Activated CD4-positive, alpha-beta memory T cell treated with anti-CD3 and anti-CD28 coated beads, Interleukin-2, amount 10 ng/mL, durations not matched to agents 7 days and 5 days (primary cell): ENCODE results near the gene BAG5. TPM values are rescaled to one million over a fixed set of nuclear protein-coding genes. Genes with fewer than 3 reads are reported as not detected.

Source experiments
- CTCF ChIA-PET: fragments of 350-600 bp; sonication (Branson Sonifier 250); formaldehyde crosslinking; loops from one replicate; lab custom pipeline; 2021; ENCODE audit warnings: antibody characterized with exemption, inconsistent platforms; lab: Charles Lee
- POLR2A ChIA-PET: fragments of 350-600 bp; sonication (Branson Sonifier 250); formaldehyde crosslinking; loops from one replicate; lab custom pipeline; 2021; ENCODE audit warnings: antibody characterized with exemption; lab: Charles Lee
- DNase-seq: peaks from one replicate; pipeline ENCODE4 v3.0.0-alpha.2; 2020
- H3K27ac Mint-ChIP-seq: one replicate; pipeline ENCODE4 v1.8.0; 2021; ENCODE audit warnings: mild to moderate bottlenecking, mixed read lengths
- H3K27me3 Mint-ChIP-seq: one replicate; pipeline ENCODE4 v1.8.0; 2021; ENCODE audit warnings: mixed read lengths
- H3K36me3 Mint-ChIP-seq: one replicate; pipeline ENCODE4 v1.8.0; 2021; ENCODE audit warnings: low read depth, mixed read lengths
- H3K4me1 Mint-ChIP-seq: one replicate; pipeline ENCODE4 v1.8.0; 2021; ENCODE audit warnings: mixed read lengths
- H3K4me3 Mint-ChIP-seq: one replicate; pipeline ENCODE4 v1.8.0; 2021; ENCODE audit warnings: mild to moderate bottlenecking, mixed read lengths
- H3K9me3 Mint-ChIP-seq: one replicate; pipeline ENCODE4 v1.8.0; 2021; ENCODE audit warnings: mixed read lengths
- total RNA-seq, 2 experiments: library from RNA; stranded (reverse); gene quantifications; one replicate each; pipeline ENCODE4 v1.2.3, GENCODE V29; 2021

BAG5 gene
- total RNA-seq, 2 experiments from 2014 or later: 29.1 to 29.9 TPM

DNA sequence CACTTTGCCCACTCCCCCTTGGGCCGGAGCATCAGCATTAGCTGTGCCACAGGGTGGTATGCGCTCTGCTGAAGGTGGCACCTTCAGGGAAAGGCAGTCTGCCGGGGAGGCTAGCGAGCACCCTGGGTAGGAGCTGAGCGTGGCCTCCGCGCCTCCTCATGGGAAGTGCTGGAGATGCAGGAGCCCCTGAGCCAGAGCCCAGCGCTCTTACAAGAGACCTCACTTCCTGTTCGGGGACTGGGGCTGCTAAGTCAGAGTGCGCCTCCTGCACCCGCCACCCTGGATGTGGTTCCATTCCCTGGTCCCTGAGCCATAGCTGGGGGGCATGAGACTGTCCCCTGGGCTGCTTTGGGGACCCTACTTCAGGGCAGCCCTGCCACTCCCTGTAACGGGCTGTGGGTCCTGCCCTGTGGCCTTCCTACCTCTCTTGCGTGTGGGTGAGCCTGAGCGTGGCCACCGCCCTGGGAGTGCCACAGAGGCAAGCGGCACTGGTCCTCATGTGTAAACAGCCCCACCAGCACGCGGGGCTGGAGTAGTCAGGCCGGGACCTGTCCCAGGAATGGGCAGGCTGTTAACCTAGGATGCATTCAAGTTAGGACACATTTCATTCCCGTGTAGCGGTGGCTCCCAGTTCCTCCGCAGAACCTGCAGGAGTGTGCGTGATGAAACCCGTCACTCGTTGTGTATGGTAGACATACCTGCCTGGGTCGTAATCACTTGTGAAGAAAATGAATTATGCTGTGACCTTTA, 19.7 kb upstream of the BAG5 start:
- no peaks in the 10 kb centered on the region for H3K27me3 Mint-ChIP-seq
- ChIA-PET POLR2A (no interaction called here), CTCF (interaction anchor here (0.6 kb wide), 1 partner anchor 112 kb away, joined by 4 read pairs; no protein-coding TSS in a partner anchor)
- no peak overlapping the region for H3K4me3 Mint-ChIP-seq
- no peaks in the 10 kb centered on the region for H3K9me3 Mint-ChIP-seq
- H3K4me1 Mint-ChIP-seq: peaks cover 1% of the 10 kb centered on the region
- no peak overlapping the region for H3K27ac Mint-ChIP-seq
- peaks cover 9% of the 10 kb centered on the region for H3K36me3 Mint-ChIP-seq
- no peak for DNase-seq

GRCh38 chr14:103581206-103581605, 18.7 kb upstream of the BAG5 start:
- ChIA-PET CTCF (interaction anchor here (0.6 to 0.7 kb wide), 2 partner anchors 26 to 113 kb away, joined by 4 read pairs; no protein-coding TSS in a partner anchor), POLR2A (no interaction called here)
- H3K4me3 Mint-ChIP-seq: no peak overlapping the region
- no peaks in the 10 kb centered on the region for H3K9me3 Mint-ChIP-seq
- H3K36me3 Mint-ChIP-seq: peaks cover 9% of the 10 kb centered on the region
- DNase-seq: no peak
- no peaks in the 10 kb centered on the region for H3K27me3 Mint-ChIP-seq
- H3K4me1 Mint-ChIP-seq: no peaks in the 10 kb centered on the region
- H3K27ac Mint-ChIP-seq: no peak overlapping the region

- POLR2A ChIA-PET: no interaction called here
- no peak overlapping the region for H3K4me3 Mint-ChIP-seq
- no peak for DNase-seq
- no peaks in the 10 kb centered on the region for H3K4me1 Mint-ChIP-seq
- no peaks in the 10 kb centered on the region for H3K27me3 Mint-ChIP-seq
- H3K9me3 Mint-ChIP-seq: no peaks in the 10 kb centered on the region
- H3K27ac Mint-ChIP-seq: no peak overlapping the region
- peaks cover 19% of the 10 kb centered on the region for H3K36me3 Mint-ChIP-seq
- CTCF ChIA-PET: interaction anchor here (0.8 kb wide), 1 partner anchor 1344 kb away, joined by 3 read pairs; no protein-coding TSS in a partner anchor
Observed at GRCh38 chr14:103578401-103579075, 16.1 kb upstream of the BAG5 start.

- Mint-ChIP-seq H3K27ac (no peak overlapping the region), H3K27me3 (no peaks in the 10 kb centered on the region), H3K9me3 (no peaks in the 10 kb centered on the region), H3K4me3 (no peak overlapping the region), H3K4me1 (no peaks in the 10 kb centered on the region), H3K36me3 (peaks cover 27% of the 10 kb centered on the region)
- DNase-seq: no peak
- CTCF ChIA-PET: no interaction called here
- POLR2A ChIA-PET: no interaction called here
Observed at GRCh38 chr14:103576371-103577024, 14.0 kb upstream of the BAG5 start.

DNA sequence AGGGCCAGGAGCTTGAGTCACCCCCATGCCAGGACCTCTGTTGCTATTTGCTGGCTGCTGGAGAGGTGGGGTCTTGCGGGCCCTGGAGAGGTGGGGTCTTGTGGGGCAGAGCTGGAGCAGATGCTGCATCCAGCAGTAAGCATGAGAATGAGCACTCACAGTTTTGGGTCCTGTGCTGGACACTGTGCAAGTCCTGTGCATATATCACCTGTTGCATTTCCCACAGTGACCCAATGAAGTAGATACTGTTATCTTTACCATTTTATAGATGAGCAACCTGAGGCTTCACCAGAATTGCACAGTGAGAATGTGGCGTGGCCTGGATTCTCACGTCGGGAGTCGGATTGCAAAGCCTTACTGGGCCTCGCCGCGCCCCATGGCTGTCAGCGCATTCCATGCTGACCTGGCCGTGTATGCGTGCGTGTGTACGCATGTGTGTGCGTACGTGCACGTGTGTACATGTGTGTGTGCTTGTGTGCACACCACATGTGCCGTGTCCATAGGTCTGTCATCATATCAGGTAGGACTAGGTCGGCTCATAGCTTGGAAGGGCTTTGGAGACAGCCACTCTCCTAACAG, 12.3 kb upstream of the BAG5 start:
- Mint-ChIP-seq H3K4me1 (no peaks in the 10 kb centered on the region), H3K9me3 (no peaks in the 10 kb centered on the region), H3K27ac (no peak overlapping the region), H3K27me3 (no peaks in the 10 kb centered on the region), H3K4me3 (no peak overlapping the region), H3K36me3 (peaks cover 27% of the 10 kb centered on the region)
- POLR2A ChIA-PET: interaction anchor here (1.0 kb wide), 1 partner anchor 12 kb away, joined by 3 read pairs; the partner anchor contains the start of genes BAG5 and COA8
- no peak for DNase-seq
- CTCF ChIA-PET: interaction anchor here (1.0 kb wide), 1 partner anchor 9 kb away, joined by 3 read pairs; no protein-coding TSS in a partner anchor

GRCh38 chr14:103574104-103574503, 11.6 kb upstream of the BAG5 start:
- no peak overlapping the region for H3K4me3 Mint-ChIP-seq
- no peaks in the 10 kb centered on the region for H3K9me3 Mint-ChIP-seq
- POLR2A ChIA-PET: no interaction called here

GRCh38 chr14:103569408-103569807, 7.0 kb upstream of the BAG5 start:
- Mint-ChIP-seq H3K4me1 (peaks cover 20% of the 10 kb centered on the region), H3K9me3 (no peaks in the 10 kb centered on the region), H3K27ac (no peak overlapping the region), H3K4me3 (no peak overlapping the region), H3K27me3 (no peaks in the 10 kb centered on the region), H3K36me3 (peaks cover 9% of the 10 kb centered on the region)
- CTCF ChIA-PET: no interaction called here
- DNase-seq: no peak
- POLR2A ChIA-PET: no interaction called here

More at GRCh38 chr14:103574104-103574503, 11.6 kb upstream of the BAG5 start:
- DNase-seq: no peak
- Mint-ChIP-seq H3K27ac (no peak overlapping the region), H3K36me3 (peaks cover 27% of the 10 kb centered on the region), H3K4me1 (no peaks in the 10 kb centered on the region), H3K27me3 (no peaks in the 10 kb centered on the region)
- CTCF ChIA-PET: interaction anchor here (0.7 to 1.0 kb wide), 3 partner anchors 10 to 106 kb away, joined by 3 to 5 read pairs (median 3); no protein-coding TSS in a partner anchor

- ChIA-PET POLR2A (no interaction called here), CTCF (interaction anchor here (1.7 kb wide), 1 partner anchor 109 kb away, joined by 3 read pairs; no protein-coding TSS in a partner anchor)
- Mint-ChIP-seq H3K9me3 (no peaks in the 10 kb centered on the region), H3K4me1 (peaks cover 23% of the 10 kb centered on the region), H3K4me3 (no peak overlapping the region), H3K27ac (no peak overlapping the region), H3K36me3 (peaks cover 7% of the 10 kb centered on the region), H3K27me3 (no peaks in the 10 kb centered on the region)
- no peak for DNase-seq
Observed at GRCh38 chr14:103568952-103569351, 6.5 kb upstream of the BAG5 start.

GRCh38 chr14:103563844-103564505, 1.5 kb upstream of the BAG5 start:
- H3K27ac Mint-ChIP-seq: no peak overlapping the region
- peak overlapping the region; percentile 95 for H3K4me3 Mint-ChIP-seq
- ChIA-PET POLR2A (interaction anchor here (3.7 kb wide), 1 partner anchor 34 kb away, joined by 50 read pairs; the partner anchor contains the start of gene TRMT61A), CTCF (interaction anchor here (0.6 to 1.1 kb wide), 4 partner anchors 29 to 232 kb away, joined by 3 read pairs; no protein-coding TSS in a partner anchor)
- no peaks in the 10 kb centered on the region for H3K27me3 Mint-ChIP-seq
- no peaks in the 10 kb centered on the region for H3K9me3 Mint-ChIP-seq
- no peak for DNase-seq
- peaks cover 32% of the 10 kb centered on the region for H3K36me3 Mint-ChIP-seq
- H3K4me1 Mint-ChIP-seq: peaks cover 62% of the 10 kb centered on the region

GRCh38 chr14:103563226-103563620, 766 bp upstream of the BAG5 start:
- peak overlapping the region; percentile 95 for H3K4me3 Mint-ChIP-seq
- H3K27me3 Mint-ChIP-seq: no peaks in the 10 kb centered on the region
- no peaks in the 10 kb centered on the region for H3K9me3 Mint-ChIP-seq
- peaks cover 67% of the 10 kb centered on the region for H3K4me1 Mint-ChIP-seq
- peaks cover 37% of the 10 kb centered on the region for H3K36me3 Mint-ChIP-seq
- ChIA-PET POLR2A (interaction anchor here (3.7 kb wide), 1 partner anchor 34 kb away, joined by 50 read pairs; the partner anchor contains the start of gene TRMT61A), CTCF (interaction anchor here (0.6 kb wide), 1 partner anchor 30 kb away, joined by 3 read pairs; no protein-coding TSS in a partner anchor)
- peak overlapping the region; percentile 84 for H3K27ac Mint-ChIP-seq
- no peak for DNase-seq

GRCh38 chr14:103562179-103562428, 353 bp downstream of the BAG5 start:
- ChIA-PET POLR2A (interaction anchor here (0.8 to 3.7 kb wide), 13 partner anchors 9 to 1190 kb away, joined by 3 to 50 read pairs (median 4); partner anchors contain the start of genes EIF5, KLC1, MARK3 and TRMT61A), CTCF (interaction anchor here (0.6 to 2.0 kb wide), 11 partner anchors 10 to 348 kb away, joined by 3 to 10 read pairs (median 4); partner anchors contain the start of genes TRMT61A, XRCC3 and ZFYVE21)
- no peaks in the 10 kb centered on the region for H3K27me3 Mint-ChIP-seq
- H3K36me3 Mint-ChIP-seq: peaks cover 42% of the 10 kb centered on the region
- DNase-seq: no peak
- peak overlapping the region; percentile 93 for H3K4me3 Mint-ChIP-seq
- H3K9me3 Mint-ChIP-seq: no peaks in the 10 kb centered on the region
- H3K4me1 Mint-ChIP-seq: peaks cover 72% of the 10 kb centered on the region
- peak overlapping the region; percentile 85 for H3K27ac Mint-ChIP-seq
